GM19324 (cell line): ENCODE data around the gene MYH9.
"Not testable (repeated sequence)": the region's sequence is repeated elsewhere in the genome, so short reads cannot be mapped to it uniquely, and the experiment has no call there.

Source experiments
- ATAC-seq: cut with Tn5 transposase; IDR thresholded peaks from one replicate; pipeline ENCODE4 v1.9.1; 2021; ENCODE audit warnings: mild to moderate bottlenecking, moderate library complexity; ENCODE audit not compliant: unreplicated experiment, low FRiP score

MYH9 gene

DNA sequence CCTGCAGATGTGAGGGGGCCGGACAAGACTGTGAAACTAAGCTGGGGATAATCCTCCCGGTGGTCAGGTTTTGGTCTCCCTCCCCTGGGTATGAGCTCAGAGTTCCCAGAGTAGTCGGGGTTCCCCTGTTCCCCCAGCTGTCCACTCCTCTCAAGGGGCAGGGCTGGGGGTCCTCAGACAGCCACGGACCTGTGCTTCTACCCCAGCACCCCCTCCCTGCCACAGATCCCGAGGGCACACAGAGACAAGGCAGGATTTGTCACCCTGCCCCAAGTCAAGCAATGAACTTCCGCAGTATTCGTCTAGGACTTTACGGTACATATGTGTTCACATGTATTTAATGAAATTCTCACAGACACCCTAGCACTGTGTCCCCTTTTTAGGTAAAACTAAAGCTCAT is 89.6 kb downstream of the MYH9 start:
- no peak for ATAC-seq

DNA sequence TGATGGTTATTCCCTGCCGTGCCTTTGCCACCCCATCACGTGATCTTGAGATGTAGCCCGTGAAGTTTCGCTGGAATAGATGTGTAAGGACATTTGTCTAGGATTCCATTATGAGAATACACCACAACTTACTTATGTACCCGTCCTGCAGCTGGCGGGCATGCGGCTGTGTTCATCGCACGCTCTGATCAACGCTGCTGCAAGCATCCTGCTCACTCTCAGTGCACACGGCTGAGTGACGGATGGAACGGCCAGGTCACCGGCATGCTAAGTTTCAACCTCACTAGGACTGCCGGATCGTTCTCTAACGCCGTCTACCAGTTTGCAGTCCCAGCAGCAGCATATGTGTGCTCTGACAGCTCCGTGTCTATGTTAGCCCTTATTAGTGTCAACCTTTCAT is 90.2 kb downstream of the MYH9 start:
- ATAC-seq: no peak

DNA sequence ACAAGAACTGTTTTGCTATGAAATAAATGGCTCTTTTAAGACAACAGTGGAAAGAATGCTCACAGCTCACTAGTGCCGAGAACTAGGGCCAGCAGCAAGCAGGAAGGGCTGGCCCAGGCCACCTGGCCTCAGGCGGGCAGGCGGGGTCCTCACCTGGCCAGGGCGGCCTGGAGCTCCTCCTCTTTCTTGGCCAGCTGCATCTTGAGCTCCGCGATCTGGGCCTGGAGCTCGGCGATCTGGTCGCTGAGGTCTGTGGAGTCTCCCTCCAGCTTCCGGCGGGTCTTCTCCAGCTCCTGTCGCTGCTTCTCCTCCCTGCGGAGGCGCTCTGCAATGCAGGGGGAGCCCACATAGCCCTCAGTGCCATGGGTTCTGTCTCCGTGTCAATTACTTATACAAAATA is 91.1 kb downstream of the MYH9 start:
- no peak for ATAC-seq

DNA sequence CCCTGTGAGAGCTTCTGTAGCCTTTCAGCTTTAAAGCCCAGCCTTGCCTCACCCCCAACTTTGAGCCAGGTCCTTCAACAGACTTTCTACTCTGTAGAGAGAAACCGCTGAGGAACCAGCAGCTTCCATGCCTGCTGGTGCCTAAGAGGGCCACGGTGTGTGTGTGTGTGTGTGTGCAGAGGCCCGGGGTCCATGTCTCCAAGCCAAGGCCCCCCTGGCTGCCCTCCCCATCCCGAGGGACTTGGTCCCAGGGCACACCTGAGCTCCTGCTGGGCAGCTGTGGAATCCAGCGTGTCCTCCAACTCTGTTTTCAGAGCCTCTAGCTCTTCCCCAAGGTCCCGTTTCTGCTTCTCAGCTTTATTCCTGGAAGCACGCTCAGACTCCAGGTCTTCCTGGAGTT is 92.5 kb downstream of the MYH9 start:
- no peak for ATAC-seq

DNA sequence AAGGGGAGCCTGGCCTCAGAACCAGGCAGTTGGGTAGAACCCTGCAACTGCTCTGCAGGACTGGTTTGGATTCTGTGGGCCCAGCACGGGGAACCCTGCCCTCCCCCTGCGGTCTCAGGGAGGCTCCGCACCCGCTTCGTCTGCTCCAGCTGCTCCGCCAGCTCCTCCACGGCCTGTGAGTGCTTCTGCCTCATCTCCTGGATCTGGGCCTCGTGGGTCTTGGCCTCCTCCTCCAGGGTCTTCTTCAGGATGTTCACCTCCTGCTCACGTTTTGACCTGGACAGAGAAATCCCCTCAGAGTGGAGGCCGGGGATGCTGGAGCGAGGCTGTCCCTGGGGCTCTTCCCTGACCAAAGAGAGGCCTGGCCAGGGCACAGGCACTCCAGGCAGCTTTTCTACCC is 93.0 kb downstream of the MYH9 start:
- no peak for ATAC-seq

DNA sequence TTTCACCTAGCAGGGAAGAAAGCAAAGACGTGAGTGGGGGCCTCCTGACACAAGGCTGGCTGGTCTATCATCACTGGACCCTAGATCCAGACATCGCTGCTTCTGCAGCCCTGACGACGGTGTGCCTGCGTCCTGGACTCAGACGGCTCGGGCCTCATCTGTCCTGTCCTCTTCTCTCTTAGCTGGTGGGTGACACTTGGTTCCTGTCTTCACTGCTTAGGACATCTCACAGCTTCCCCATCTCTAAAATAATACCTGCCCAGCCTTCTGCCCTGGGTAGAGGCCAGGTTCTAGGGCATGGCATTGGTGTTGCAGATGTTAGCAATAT is 93.5 kb downstream of the MYH9 start:
- no peak for ATAC-seq

DNA sequence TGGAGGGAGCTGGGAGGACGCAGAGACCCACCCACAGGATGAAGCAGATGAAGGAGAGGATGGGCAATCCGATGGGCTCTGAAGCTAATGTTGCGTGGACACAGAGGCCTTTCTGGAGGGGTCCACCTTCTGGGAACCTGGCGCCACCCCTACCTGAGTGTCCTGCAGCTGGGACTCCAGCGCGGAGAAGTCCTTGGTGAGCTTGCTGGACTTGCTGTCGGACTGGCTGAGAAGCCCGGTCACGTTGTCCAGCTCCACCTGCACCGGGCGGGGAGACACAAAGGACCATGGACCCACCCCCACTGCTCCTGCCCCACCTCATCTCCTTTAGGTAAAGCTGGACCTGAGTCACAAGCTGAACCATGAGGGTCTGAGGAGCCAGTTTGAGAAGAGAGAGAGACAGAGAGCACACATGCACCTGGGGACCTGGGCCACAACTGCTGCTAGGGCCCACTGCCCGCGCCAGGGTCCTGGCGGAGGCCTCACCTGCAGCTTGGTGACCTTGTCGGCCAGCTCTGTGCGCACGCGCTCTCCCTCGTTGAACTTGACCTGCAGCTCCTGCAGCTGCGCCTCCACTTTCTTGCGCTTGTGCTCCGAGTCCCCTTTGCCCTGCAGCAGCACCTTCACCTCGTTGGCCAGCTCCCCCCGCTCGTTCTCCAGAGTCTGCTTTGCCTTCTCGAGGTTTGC is 94.0 kb downstream of the MYH9 start:
- ATAC-seq: no peak

DNA sequence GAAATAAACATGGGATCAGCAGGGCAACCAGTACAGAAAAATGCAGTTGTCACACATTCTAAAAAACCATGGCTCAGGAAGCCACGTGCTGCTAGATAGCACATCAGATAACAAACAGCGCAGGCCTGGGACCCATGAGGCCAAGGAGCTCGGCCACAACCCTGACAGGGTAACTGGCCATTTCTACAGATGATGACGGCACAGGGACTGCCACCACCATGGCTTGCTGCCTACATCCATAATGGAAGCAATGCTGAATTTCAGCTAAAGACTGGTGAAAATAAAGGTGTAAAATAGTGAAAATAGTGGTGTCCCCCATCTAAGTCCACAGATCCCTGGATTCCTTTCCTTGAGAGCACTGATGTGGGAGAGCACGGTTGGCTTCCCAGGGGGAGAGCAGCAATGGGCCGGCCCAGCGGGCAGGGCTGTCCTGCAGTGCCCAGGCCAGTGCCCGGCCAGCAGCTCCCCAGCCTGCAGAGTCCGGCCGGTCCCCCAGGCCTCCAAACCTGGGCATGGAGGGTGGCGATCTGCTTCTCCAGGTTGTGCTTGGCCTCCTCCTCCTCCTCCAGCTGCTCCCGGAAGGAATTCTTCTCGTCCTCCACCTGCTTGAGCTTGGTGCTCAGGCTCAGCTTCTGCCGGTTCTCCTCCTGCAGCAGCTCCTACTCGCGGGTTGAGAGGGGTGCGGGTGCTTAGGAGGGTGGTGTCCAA is 94.8 kb downstream of the MYH9 start:
- no peak for ATAC-seq

DNA sequence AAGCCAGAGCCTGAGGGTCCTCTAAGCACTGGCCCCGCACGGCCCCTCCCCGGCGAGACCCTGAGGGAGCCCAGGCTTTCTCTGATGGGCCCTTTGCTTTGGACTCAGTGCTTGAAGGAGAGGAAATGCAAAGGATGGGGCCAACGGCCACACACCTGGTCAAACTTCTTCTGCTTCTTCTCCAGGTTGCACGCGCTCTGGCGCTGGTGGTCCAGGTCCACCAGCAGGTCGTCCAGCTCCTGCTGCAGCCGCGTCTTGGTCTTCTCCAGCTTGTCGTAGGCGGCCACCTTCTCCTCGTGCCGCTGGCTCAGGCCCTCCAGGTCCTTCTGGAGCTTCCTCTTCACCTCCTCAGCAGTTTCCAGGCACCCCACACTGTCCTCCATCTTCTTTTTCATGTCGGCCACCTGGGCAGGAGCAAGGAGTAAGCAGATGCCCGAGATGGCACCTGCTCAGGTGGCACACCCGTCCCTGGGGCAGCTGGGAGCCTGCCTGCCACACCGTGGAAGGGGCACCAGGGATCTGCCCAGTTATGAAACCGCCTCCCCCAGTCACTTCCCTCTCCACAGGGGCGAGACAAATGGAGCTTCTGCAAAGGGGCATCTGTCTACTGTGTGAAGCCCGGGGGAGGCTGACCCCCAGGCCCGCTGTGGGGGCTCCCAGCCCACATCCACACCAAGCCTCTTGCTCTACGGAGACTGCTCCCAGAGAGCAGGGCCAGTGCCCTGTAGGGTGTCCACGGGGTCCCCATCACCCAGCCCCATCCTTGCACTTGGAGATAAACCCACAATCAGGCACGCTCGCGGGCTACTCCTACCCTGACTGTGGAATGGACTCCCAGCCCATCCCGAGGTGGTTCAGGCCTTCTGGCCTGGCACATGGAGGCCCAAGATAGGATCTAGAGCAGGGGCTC is 95.7 kb downstream of the MYH9 start:
- no peak for ATAC-seq

DNA sequence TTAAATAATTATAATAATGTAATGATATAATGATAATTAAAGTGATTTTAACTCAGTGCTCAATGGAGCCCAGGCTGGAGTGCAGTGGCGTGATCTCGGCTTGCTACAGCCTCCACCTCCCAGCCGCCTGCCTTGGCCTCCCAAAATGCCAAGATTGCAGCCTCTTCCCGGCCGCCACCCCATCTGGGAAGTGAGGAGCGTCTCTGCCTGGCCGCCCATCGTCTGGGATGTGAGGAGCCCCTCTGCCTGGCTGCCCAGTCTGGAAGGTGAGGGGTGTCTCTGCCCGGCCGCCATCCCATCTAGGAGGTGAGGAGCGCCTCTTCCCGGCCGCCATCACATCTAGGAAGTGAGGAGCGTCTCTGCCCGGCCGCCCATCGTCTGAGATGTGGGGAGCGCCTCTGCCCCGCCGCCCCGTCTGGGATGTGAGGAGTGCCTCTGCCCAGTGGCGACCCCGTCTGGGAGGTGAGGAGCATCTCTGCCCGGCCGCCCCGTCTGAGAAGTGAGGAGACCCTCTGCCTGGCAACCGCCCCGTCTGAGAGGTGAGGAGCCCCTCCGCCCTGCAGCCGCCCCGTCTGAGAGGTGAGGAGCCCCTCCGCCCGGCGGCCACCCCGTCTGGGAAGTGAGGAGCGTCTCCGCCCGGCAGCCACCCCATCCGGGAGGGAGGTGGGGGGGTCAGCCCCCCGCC is 97.2 kb downstream of the MYH9 start:
- ATAC-seq: not testable (repeated sequence)

DNA sequence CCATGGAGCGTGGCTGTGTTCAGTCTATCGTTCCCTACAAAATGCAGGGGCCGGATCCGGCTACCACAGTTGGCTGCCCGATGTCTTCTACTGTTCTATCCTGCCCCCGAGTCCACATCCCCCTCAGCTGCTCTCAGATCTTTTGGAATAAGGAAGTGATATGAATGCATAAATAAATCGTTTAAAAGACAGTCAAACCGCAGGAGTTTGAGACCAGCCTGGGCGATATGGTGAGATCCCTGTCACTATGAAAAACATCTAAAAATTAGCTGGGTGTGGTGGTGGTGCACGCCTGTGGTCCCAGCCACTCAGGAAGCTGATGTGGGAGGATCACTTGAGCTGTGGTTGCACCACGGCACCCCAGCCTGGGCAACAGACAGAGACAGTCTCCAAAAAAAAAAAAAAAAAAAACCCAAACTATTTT is 97.8 kb downstream of the MYH9 start:
- not testable (repeated sequence) for ATAC-seq

DNA sequence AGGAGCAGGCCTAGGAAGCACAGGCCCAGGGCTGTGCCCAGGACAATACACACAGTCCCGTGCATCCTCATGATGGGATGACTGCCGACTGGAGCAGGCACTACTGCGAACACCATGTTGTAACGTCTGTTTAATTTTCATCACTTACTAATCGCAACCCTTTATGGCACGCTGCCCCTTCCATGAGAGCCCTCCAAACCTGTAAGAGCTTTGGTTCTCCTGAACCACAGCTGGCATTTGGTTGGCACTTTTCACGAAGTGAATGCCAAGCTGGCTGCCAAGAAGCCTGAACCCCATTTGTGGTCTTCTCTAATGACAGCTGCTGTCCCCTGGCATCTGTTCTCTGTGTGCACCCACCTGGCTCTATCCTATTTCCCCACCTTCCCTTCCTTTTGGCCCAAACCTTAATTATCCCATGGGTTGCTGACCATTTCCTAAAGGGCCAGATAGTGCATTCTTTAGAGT is 98.3 kb downstream of the MYH9 start:
- ATAC-seq: no peak

DNA sequence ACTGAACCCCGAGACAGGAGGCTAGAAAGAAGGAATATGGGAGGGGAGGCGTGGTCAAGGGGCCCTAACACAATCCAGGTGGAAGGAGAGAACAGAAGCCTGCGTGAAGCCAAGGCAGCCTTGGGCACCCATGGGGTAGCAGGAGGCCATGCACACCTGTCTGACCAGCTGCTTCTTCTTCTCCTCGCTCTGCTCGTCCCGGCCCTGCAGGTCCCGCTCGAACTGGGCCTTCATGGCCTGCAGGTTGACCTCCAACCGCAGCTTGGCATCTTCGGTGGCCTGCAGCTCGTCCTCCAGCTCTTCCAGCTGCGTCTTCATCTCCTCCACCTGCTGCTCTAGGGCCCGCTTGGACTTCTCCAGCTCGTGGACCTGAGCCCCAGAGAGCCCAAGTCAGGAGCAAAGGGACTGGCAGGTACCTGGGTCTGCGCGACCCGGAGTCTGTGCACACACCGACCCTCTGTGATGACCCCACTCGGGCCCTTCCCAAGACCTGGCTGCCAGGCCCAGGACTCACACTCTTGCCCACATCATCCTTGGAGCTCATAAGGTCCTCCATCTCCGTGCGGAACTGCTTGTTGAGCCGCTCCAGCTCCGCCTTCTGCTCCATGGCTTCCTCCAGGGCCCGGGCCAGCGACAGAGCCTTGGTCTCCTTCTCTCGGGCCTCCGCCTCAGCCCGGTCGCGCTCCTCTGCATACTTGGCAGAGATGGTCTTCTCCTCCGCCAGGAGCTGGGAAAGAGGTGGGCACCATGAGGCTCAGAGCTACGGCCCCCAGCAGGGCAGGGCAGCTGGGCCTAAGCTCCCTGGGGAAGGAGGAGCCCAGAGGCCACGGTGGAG is 99.0 kb downstream of the MYH9 start:
- no peak for ATAC-seq

DNA sequence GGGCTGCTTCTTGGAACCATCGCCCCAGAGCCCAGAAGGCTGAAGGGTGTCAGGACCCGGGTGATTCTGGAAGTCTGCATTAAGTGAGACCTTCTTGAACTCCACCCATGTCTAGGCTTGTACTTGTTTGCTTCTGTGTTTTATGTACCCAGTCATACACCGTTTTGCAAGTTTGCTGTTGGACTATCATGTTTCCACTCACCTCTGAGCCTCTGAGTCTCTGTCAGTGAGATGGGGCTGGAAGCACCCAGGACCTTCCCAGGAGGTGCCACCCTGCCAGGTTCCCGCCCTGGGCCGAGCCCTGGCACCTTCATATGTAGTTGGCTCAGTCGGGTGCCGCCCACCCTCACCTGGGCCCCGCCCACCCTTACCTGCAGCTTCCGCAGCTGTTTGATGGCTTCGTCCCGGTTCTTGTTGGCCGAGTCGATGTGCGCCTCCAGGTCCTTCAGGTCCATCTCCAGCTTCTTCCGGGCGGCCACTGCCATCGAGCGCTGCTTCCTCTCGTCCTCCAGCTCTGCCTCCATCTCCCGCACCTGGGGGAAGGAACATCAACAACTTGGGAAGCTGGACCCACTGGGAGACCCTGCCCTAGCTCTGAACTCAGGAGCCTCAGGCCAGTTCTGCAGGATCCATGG is 99.8 kb downstream of the MYH9 start:
- ATAC-seq: no peak

DNA sequence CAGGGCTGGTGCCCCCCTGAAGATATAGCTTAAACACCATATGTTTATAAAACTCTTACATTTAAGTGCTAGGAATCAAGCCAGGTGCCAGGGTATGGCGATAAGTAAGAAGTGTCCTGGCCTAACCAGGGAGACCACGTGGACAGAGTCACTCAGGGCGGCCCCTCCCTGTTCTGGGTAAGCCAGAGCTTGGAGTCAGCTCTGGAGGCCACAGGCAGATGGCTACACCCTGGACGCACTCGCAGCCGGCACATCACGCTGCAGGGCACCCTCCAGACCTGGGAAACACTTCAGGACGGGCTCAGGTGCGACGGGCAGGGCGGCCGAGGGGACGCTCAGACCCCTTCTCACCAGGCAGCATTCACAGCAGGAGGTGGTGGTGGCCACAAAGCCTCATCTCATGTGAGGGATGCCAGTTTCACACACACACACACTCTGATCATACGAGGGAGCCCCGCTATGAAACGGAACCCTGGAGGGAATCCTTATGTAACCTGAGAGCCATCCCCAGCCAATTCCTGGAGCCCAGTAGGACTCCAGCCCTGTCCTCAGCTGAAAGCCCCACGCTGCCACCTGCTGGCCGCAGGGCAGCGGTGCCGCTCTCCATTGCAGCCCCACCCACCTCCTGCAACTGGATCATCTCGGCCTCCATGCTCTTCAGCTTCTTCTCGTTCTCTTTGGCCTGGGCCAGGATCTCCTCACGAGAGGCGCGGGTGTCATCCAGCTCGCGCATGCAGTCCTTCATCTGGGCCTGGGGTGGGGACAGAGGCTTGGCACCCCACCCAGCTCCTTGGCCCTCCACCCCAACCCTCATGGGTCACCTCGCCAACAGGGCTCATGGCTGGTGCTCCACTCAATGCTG is 101.4 kb downstream of the MYH9 start:
- ATAC-seq: no peak

DNA sequence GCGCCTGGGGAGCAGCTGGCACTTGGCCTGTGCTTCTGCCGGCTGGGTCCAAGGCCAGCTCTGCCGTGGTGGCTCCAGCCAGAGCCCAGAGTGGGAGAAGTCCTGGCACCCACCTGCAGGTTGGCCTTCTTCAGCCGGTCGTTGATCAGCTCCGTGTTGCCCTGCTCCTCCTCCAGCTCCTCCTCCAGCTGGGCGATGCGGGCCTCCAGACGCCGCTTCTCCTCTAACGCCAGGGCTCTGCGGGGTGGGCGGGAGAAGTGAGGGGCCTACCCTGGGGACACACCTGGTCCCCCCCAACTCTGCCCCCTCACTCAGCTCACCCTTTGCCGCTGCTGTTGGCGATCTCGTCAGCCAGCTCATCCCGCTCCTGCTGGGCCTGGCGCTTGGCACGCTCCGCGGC is 102.2 kb downstream of the MYH9 start:
- ATAC-seq: no peak

DNA sequence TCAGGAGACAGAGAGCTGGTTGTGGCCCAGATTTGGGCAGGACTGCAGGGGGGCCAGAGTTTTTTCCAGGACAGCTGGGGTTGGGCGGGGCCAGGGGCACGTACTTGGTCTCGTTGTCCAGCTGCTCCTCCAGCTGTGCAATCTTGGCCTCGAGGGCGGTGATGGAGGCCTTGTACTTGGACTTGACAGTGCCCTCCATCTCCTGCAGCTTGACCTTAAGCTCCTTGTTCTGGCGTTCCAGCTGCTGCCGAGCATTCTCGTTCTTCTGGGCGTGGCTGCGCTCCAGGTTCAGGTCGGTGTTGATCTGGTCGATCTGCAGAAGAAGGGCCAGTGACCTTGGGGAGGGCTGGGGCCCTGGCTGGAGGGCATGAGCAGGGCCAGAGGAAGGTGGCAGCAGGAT is 102.8 kb downstream of the MYH9 start:
- ATAC-seq: no peak

DNA sequence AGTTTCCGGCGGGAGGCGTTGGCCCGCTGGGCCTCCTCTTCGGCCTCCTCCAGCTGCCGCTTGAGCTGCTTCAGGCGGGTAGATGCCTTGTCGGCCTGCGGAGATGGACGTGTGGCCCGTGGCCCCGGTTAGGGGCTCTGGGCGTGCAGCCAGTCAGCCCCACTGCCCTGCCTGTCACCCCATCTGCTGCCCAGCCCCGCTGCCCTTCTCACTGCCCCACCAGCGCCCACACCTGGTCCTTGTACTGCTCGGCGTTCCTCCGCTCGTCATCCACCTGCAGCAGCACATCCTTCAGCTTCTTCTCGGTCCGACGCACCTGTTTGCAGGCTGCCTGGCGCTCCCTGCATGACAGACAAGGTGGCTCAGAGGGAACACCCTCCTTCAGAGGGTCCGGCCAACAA is 103.6 kb downstream of the MYH9 start:
- no peak for ATAC-seq
